Measurements from ENCODE around the gene BCL11A. TPM values are rescaled to one million over a fixed set of nuclear protein-coding genes. Genes with fewer than 3 reads are reported as not detected.

The BCL11A gene
- total RNA-seq, 1 experiment from 2014 or later, result 0.29 TPM

GRCh38 chr2:60498816-60499429 lies 54.5 kb downstream of the BCL11A start:
- Histone ChIP-seq H3K36me3 (ENCODE audit: control insufficient read depth, insufficient read depth, low read length) (no peaks in the 10 kb centered on the region), H3K4me3 (ENCODE audit: low read depth, low read length) (no peak overlapping the region), H3K27me3 (replicated peaks; ENCODE audit: control insufficient read depth, insufficient read depth, low read length) (no peaks in the 10 kb centered on the region), H3K4me1 (peaks cover 15% of the 10 kb centered on the region), H3K9me3 (no peaks in the 10 kb centered on the region)
- DNase-seq, result no peak
- Mint-ChIP-seq H3K27me3 (ENCODE audit: insufficient read depth, unreplicated experiment) (no peaks in the 10 kb centered on the region), H3K9me3 (ENCODE audit: unreplicated experiment) (no peaks in the 10 kb centered on the region), H3K36me3 (ENCODE audit: insufficient read depth, unreplicated experiment) (no peaks in the 10 kb centered on the region), H3K4me1 (ENCODE audit: low read depth, unreplicated experiment) (peaks cover 14% of the 10 kb centered on the region), H3K27ac (ENCODE audit: unreplicated experiment) (no peak overlapping the region), H3K4me3 (ENCODE audit: unreplicated experiment) (no peak overlapping the region)
- intact Hi-C loops (cut with micrococcal nuclease; ENCODE audit: unreplicated experiment), result no loop called here
- ChIA-PET CTCF (no interaction called here), POLR2A (no interaction called here)
- no peak for TF ChIP-seq CTCF (IDR thresholded peaks at IDR 0.05; ENCODE audit: insufficient read depth in 1 of 2, low read depth in 1 of 2, low read length in 1 of 2, severe bottlenecking in 1 of 2, unreplicated experiment in 1 of 2)
- BruUV-seq (replicated peaks), result no TSS peak

- H3K9me3 ChIP-seq, result no peaks in the 10 kb centered on the region
- no peaks in the 10 kb centered on the region for H3K36me3 ChIP-seq (ENCODE audit: control insufficient read depth, insufficient read depth, low read length)
- peaks cover 14% of the 10 kb centered on the region for H3K4me1 Mint-ChIP-seq (ENCODE audit: low read depth, unreplicated experiment)
- H3K36me3 Mint-ChIP-seq (ENCODE audit: insufficient read depth, unreplicated experiment), result no peaks in the 10 kb centered on the region
- no peaks in the 10 kb centered on the region for H3K27me3 Mint-ChIP-seq (ENCODE audit: insufficient read depth, unreplicated experiment)
- intact Hi-C loops (cut with micrococcal nuclease; ENCODE audit: unreplicated experiment), result no loop called here
- no peak overlapping the region for H3K4me3 Mint-ChIP-seq (ENCODE audit: unreplicated experiment)
- no TSS peak for BruUV-seq (replicated peaks)
- ChIA-PET POLR2A (no interaction called here), CTCF (no interaction called here)
- TF ChIP-seq CTCF (IDR thresholded peaks at IDR 0.05; ENCODE audit: insufficient read depth in 1 of 2, low read depth in 1 of 2, low read length in 1 of 2, severe bottlenecking in 1 of 2, unreplicated experiment in 1 of 2), result no peak
- no peak overlapping the region for H3K4me3 ChIP-seq (ENCODE audit: low read depth, low read length)
- no peak for DNase-seq
- H3K27ac Mint-ChIP-seq (ENCODE audit: unreplicated experiment), result no peak overlapping the region
- H3K4me1 ChIP-seq, result peaks cover 15% of the 10 kb centered on the region
- no peaks in the 10 kb centered on the region for H3K27me3 ChIP-seq (replicated peaks; ENCODE audit: control insufficient read depth, insufficient read depth, low read length)
- no peaks in the 10 kb centered on the region for H3K9me3 Mint-ChIP-seq (ENCODE audit: unreplicated experiment)
Observed at GRCh38 chr2:60498127-60498815, 55.2 kb downstream of the BCL11A start.

- Histone ChIP-seq H3K9me3 (no peaks in the 10 kb centered on the region), H3K36me3 (ENCODE audit: control insufficient read depth, insufficient read depth, low read length) (no peaks in the 10 kb centered on the region), H3K27me3 (replicated peaks; ENCODE audit: control insufficient read depth, insufficient read depth, low read length) (no peaks in the 10 kb centered on the region), H3K4me3 (ENCODE audit: low read depth, low read length) (no peak overlapping the region), H3K4me1 (peaks cover 15% of the 10 kb centered on the region)
- Mint-ChIP-seq H3K4me1 (ENCODE audit: low read depth, unreplicated experiment) (peaks cover 14% of the 10 kb centered on the region), H3K9me3 (ENCODE audit: unreplicated experiment) (no peaks in the 10 kb centered on the region), H3K4me3 (ENCODE audit: unreplicated experiment) (no peak overlapping the region), H3K27ac (ENCODE audit: unreplicated experiment) (no peak overlapping the region), H3K27me3 (ENCODE audit: insufficient read depth, unreplicated experiment) (no peaks in the 10 kb centered on the region), H3K36me3 (ENCODE audit: insufficient read depth, unreplicated experiment) (no peaks in the 10 kb centered on the region)
- POLR2A ChIA-PET, result no interaction called here
- CTCF ChIA-PET, result interaction anchor here (0.8 to 1.0 kb wide), 2 partner anchors 33 to 58 kb away, joined by 3 read pairs; no protein-coding TSS in a partner anchor
- BruUV-seq (replicated peaks), result no TSS peak
- DNase-seq, result no peak
- intact Hi-C loops (cut with micrococcal nuclease; ENCODE audit: unreplicated experiment), result no loop called here
- TF ChIP-seq CTCF (IDR thresholded peaks at IDR 0.05; ENCODE audit: insufficient read depth in 1 of 2, low read depth in 1 of 2, low read length in 1 of 2, severe bottlenecking in 1 of 2, unreplicated experiment in 1 of 2), result no peak
Observed at GRCh38 chr2:60497500-60497899, 56.0 kb downstream of the BCL11A start.

Measured in Caco-2 (cell line).